Measurements from ENCODE around the gene COQ7. TPM values are rescaled to one million over a fixed set of nuclear protein-coding genes. Genes with fewer than 3 reads are reported as not detected.

COQ7 gene
- total and polyA plus RNA-seq, 2 of the 4 experiments (the other 2 are of a cell fraction): 10.9 to 13.6 TPM

DNA sequence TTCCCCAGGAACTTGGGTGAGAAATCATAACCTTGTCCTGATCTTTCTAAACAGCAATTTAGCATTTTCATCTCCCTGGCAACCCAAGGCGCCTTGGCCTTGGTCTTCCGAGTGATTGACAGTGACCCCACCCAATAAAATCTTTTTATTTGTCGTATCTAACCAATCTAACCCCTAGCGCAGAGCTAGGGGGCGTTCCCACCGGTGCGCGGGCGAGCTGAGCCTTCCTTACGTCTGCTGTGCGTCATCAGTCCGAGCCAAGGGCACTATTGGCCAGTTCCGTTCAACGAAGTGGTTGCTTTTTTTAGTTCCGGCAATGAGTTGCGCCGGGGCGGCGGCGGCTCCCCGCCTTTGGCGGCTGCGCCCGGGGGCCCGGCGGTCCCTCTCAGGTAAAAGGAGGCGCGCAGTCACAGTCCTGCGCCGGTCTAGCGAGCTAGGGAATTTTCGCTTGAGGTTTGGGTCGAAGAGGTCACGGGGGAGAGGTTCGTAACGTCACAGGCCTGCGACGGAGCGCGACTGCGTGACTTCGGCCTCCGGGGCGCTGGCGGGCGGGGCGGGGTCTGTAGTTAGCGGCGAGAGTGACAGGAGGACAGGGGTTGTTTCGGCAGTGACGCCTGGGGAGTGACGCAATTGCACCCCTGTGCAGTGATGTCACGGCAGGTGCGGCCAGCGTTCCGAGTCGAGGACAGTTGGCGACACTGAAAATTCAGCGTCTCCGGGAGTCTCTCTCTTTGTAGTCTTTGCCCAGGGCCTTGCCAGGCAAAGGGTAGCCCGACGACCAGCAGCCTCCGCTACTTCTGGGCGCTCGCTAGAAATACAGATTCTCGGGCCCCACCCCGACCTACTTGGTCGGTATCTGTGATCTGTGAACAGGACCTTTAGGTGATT is at the start of gene COQ7 (continued):
- TF ChIP-seq CTCF (conservative IDR thresholded peaks at IDR 0.05; ENCODE audit: low read depth, low read length) (no peak), ELK1 (IDR thresholded peaks at IDR 0.05; ENCODE audit: borderline replicate concordance, low read depth, low read length) (no peak), BHLHE40 (IDR thresholded peaks at IDR 0.05; ENCODE audit: low read depth, low read length) (peak; percentile 15; the same call in 1 of the 2 replicates)
